HL-60 (cell line): ENCODE measurements around the gene GPS2.
A peak's percentile ranks its signal among the peaks of the same experiment; 100 is the strongest.
"Not testable (repeated sequence)": the region's sequence is repeated elsewhere in the genome, so short reads cannot be mapped to it uniquely, and the experiment has no call there.

Source experiments
- DNase-seq, 2 experiments: peaks; one replicate each; pipeline ENCODE4 v3.0.0-alpha.2; 2010 to 2020; ENCODE audit warnings: low read depth in 1 of 2, low spot score in 1 of 2
- H3K27ac ChIP-seq: fragments of 250-450 bp; sonication (Bioruptor Pico); replicated peaks from 2 replicates; pipeline ENCODE4 v1.5.1; 2020; ENCODE audit warnings: mild to moderate bottlenecking, moderate library complexity
- H3K27me3 ChIP-seq: fragments of 250-450 bp; sonication (Bioruptor Pico); 2 replicates; pipeline ENCODE4 v1.5.1; 2021; ENCODE audit warnings: mild to moderate bottlenecking, moderate library complexity; ENCODE audit not compliant: insufficient read depth, poor library complexity, severe bottlenecking
- H3K4me3 ChIP-seq: replicated peaks from 2 replicates; pipeline ENCODE4 v1.5.1; 2011; ENCODE audit warnings: mild to moderate bottlenecking, control low read depth, low read length; ENCODE audit not compliant: insufficient read depth
- CTCF ChIP-seq: IDR thresholded peaks from one replicate; pipeline ENCODE4 v1.5.1; 2011; ENCODE audit warnings: low read length, control low read depth, inconsistent platforms; ENCODE audit not compliant: insufficient read depth
- GABPA ChIP-seq: IDR thresholded peaks from 2 replicates; pipeline ENCODE4 v1.6.1; 2012; ENCODE audit warnings: low read depth
- POLR2AphosphoS5 ChIP-seq: IDR thresholded peaks from 2 replicates; pipeline ENCODE4 v1.6.1; 2012; ENCODE audit warnings: low read depth
- SPI1 ChIP-seq: IDR thresholded peaks from 2 replicates; pipeline ENCODE4 v1.6.1; 2012; ENCODE audit warnings: low read depth, mild to moderate bottlenecking, borderline replicate concordance
- TF ChIP-seq, protein P1 (sequence below): IDR thresholded peaks from 2 replicates; pipeline ENCODE4 v1.6.1; 2012; ENCODE audit warnings: low read depth; ENCODE audit not compliant: insufficient replicate concordance

GPS2 gene

GRCh38 chr17:7334938-7335538 is 19.9 kb upstream of the GPS2 start:
- Histone ChIP-seq H3K27ac (no peak overlapping the region), H3K27me3 (no peaks in the 10 kb centered on the region), H3K4me3 (no peak overlapping the region)
- no peak for DNase-seq
- no peak for TF ChIP-seq GABPA
- no peak for TF ChIP-seq CTCF
- no peak for TF ChIP-seq POLR2AphosphoS5
- no peak for TF ChIP-seq SPI1
- TF ChIP-seq, protein P1, sequence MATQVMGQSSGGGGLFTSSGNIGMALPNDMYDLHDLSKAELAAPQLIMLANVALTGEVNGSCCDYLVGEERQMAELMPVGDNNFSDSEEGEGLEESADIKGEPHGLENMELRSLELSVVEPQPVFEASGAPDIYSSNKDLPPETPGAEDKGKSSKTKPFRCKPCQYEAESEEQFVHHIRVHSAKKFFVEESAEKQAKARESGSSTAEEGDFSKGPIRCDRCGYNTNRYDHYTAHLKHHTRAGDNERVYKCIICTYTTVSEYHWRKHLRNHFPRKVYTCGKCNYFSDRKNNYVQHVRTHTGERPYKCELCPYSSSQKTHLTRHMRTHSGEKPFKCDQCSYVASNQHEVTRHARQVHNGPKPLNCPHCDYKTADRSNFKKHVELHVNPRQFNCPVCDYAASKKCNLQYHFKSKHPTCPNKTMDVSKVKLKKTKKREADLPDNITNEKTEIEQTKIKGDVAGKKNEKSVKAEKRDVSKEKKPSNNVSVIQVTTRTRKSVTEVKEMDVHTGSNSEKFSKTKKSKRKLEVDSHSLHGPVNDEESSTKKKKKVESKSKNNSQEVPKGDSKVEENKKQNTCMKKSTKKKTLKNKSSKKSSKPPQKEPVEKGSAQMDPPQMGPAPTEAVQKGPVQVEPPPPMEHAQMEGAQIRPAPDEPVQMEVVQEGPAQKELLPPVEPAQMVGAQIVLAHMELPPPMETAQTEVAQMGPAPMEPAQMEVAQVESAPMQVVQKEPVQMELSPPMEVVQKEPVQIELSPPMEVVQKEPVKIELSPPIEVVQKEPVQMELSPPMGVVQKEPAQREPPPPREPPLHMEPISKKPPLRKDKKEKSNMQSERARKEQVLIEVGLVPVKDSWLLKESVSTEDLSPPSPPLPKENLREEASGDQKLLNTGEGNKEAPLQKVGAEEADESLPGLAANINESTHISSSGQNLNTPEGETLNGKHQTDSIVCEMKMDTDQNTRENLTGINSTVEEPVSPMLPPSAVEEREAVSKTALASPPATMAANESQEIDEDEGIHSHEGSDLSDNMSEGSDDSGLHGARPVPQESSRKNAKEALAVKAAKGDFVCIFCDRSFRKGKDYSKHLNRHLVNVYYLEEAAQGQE, result no peak

DNA sequence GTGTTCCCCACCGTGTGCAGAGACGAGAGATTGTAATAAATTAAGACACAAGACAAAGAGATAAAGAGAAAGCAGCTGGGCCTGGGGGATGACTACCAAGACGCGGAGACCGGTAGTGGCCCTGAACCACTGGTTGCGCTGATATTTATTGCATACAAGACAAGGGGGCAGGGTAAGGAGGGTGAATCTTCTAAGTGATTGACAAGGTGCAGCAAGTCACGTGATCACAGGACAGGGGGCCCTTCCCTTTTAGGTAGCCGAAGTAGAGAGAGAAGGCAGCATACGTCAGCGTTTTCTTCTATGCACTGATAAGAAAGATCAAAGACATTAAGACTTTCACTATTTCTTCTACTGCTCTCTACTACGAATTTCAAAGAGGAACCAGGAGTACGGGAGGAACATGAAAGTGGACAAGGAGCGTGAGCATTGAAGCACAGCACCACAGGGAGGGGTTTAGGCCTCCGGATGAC is 17.5 kb upstream of the GPS2 start:
- H3K4me3 ChIP-seq, DNase-seq, H3K27ac ChIP-seq, H3K27me3 ChIP-seq: not testable (repeated sequence)

DNA sequence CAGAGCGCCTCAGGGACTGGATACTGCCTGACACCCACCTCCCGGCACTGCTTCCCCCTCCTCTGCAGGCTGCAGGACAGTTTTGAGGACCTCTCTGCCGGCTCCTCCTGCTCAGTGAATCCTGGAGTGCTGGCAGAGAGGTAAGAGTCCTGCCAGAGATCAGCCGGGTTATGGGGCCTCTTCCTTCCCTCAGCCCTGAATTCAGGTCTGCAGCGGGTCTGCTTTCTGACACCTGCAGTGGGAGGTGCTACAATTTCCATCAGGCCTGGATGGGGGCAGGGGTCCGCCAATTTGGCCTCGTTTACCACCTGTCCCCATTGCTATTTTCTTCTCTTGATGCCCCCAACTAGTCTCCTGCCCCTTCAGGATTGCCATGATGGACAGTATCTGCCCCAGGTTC is 17.0 kb upstream of the GPS2 start:
- TF ChIP-seq, protein P1, result no peak
- TF ChIP-seq CTCF (no peak), SPI1 (no peak), GABPA (no peak), POLR2AphosphoS5 (no peak)
- Histone ChIP-seq H3K4me3 (no peak overlapping the region), H3K27me3 (no peaks in the 10 kb centered on the region), H3K27ac (no peak overlapping the region)
- no peak for DNase-seq

GRCh38 chr17:7330638-7331015 is 15.5 kb upstream of the GPS2 start:
- no peaks in the 10 kb centered on the region for H3K27me3 ChIP-seq
- peak overlapping the region; percentile 85 for H3K27ac ChIP-seq
- H3K4me3 ChIP-seq, result peak overlapping the region; percentile 77
- no peak for DNase-seq
- TF ChIP-seq GABPA (no peak), POLR2AphosphoS5 (no peak)

DNA sequence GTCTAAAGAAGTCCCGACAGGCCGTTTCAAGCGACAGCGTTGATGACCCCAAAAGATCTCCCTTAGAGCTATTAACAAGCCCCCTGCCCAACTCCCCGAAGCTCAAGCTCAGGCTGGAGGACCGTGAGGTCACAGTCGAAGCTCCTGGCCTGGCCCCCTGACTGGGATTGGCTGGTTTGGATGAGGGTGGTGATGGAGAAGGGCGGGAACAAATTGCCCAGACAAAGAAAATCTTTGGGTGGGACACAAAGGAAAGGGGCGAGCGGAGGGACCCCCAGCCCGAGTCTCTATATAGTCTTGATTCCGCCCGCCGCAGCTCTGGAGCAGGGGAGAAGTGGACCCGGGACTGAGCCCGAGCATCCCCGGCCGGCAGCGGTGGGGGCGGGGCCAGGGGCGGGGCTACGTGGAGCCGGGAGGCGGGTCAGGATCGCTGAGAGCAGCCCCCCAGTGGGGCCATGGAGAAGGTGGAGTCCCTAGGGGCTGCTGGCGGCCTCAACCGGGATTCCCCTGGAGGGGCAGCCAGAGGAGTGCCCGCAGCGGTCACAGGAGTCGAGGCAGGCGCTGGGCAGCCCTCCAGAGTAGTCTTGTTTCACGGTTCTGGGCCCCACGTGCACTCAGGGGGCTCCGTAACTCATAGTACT is 15.0 kb upstream of the GPS2 start:
- peak in 1 of 2 experiments; percentile 66 for DNase-seq
- H3K4me3 ChIP-seq, result peak overlapping the region; percentile 77
- no peak for TF ChIP-seq POLR2AphosphoS5
- TF ChIP-seq GABPA, result no peak
- TF ChIP-seq CTCF, result no peak
- no peak for TF ChIP-seq SPI1
- TF ChIP-seq, protein P1, result no peak
- peak overlapping the region; percentile 85 for H3K27ac ChIP-seq
- H3K27me3 ChIP-seq, result no peaks in the 10 kb centered on the region
